GM19328 (cell line): Measurements from ENCODE around the gene KAT6B.
"Not testable (repeated sequence)": the region's sequence is repeated elsewhere in the genome, so short reads cannot be mapped to it uniquely, and the experiment has no call there.

Source experiments
- ATAC-seq: cut with Tn5 transposase; IDR thresholded peaks from one replicate; pipeline ENCODE4 v1.9.1; 2021; ENCODE audit warnings: mild to moderate bottlenecking, moderate library complexity; ENCODE audit not compliant: unreplicated experiment

Gene KAT6B

GRCh38 chr10:74887614-74888284 is 61.3 kb downstream of the KAT6B start:
- ATAC-seq: no peak

GRCh38 chr10:74888962-74889661 is 62.7 kb downstream of the KAT6B start:
- no peak for ATAC-seq

GRCh38 chr10:74889662-74889998 is 63.2 kb downstream of the KAT6B start:
- no peak for ATAC-seq

GRCh38 chr10:74890460-74890859 is 64.1 kb downstream of the KAT6B start:
- no peak for ATAC-seq

- ATAC-seq: no peak
Observed at GRCh38 chr10:74891053-74891452, 64.7 kb downstream of the KAT6B start.

GRCh38 chr10:74892839-74893238 is 66.4 kb downstream of the KAT6B start:
- ATAC-seq: no peak

- ATAC-seq: not testable (repeated sequence)
Observed at GRCh38 chr10:74893329-74893728, 66.9 kb downstream of the KAT6B start.

GRCh38 chr10:74896788-74897527 is 70.6 kb downstream of the KAT6B start:
- ATAC-seq: no peak

- peak; percentile 49 for ATAC-seq
Observed at GRCh38 chr10:74898201-74898976, 72.0 kb downstream of the KAT6B start.

GRCh38 chr10:74900297-74900696 is 73.9 kb downstream of the KAT6B start:
- ATAC-seq: peak; percentile 57

- no peak for ATAC-seq
Observed at GRCh38 chr10:74901301-74901700, 74.9 kb downstream of the KAT6B start.

- ATAC-seq: no peak
Observed at GRCh38 chr10:74901867-74902450, 75.6 kb downstream of the KAT6B start.

- no peak for ATAC-seq
Observed at GRCh38 chr10:74903491-74903890, 77.1 kb downstream of the KAT6B start.

GRCh38 chr10:74906611-74907198 is 80.3 kb downstream of the KAT6B start:
- no peak for ATAC-seq

GRCh38 chr10:74909670-74910069 is 83.3 kb downstream of the KAT6B start:
- ATAC-seq: no peak

GRCh38 chr10:74910241-74910975 is 84.0 kb downstream of the KAT6B start:
- no peak for ATAC-seq

GRCh38 chr10:74910976-74911350 is 84.6 kb downstream of the KAT6B start:
- ATAC-seq: no peak

GRCh38 chr10:74912182-74912581 is 85.8 kb downstream of the KAT6B start:
- ATAC-seq: no peak

GRCh38 chr10:74912682-74913081 is 86.3 kb downstream of the KAT6B start:
- ATAC-seq: no peak
